Rectal smooth muscle tissue (tissue), 1 donor: Measurements from ENCODE around the gene MOGAT3.

Experiments
- H3K27ac ChIP-seq: one replicate; pipeline ENCODE4 v1.7.0; 2013; ENCODE audit warnings: low read depth, low read length, inconsistent platforms
- H3K27me3 ChIP-seq: one replicate; pipeline ENCODE4 v1.7.0; 2013; ENCODE audit warnings: low read length; ENCODE audit not compliant: control insufficient read depth, insufficient read depth
- H3K36me3 ChIP-seq: one replicate; pipeline ENCODE4 v1.7.0; 2013; ENCODE audit warnings: low read length; ENCODE audit not compliant: control insufficient read depth, insufficient read depth
- H3K4me1 ChIP-seq: one replicate; pipeline ENCODE4 v1.7.0; 2013; ENCODE audit warnings: low read length; ENCODE audit not compliant: control insufficient read depth, insufficient read depth
- H3K4me3 ChIP-seq: one replicate; pipeline ENCODE4 v1.7.0; 2013; ENCODE audit warnings: low read length
- H3K9ac ChIP-seq: one replicate; pipeline ENCODE4 v1.7.0; 2013; ENCODE audit warnings: low read length

Gene MOGAT3

GRCh38 chr7:101172005-101172853 lies 28.6 kb downstream of the MOGAT3 start:
- Histone ChIP-seq H3K4me1 (peaks cover 2% of the 10 kb centered on the region), H3K27ac (no peak overlapping the region), H3K36me3 (no peaks in the 10 kb centered on the region), H3K27me3 (peaks cover 71% of the 10 kb centered on the region), H3K4me3 (peak overlapping the region; percentile 22), H3K9ac (no peak overlapping the region)

- H3K4me1 ChIP-seq = peaks cover 2% of the 10 kb centered on the region
- peaks cover 76% of the 10 kb centered on the region for H3K27me3 ChIP-seq
- H3K27ac ChIP-seq = no peak overlapping the region
- H3K9ac ChIP-seq = no peak overlapping the region
- H3K4me3 ChIP-seq = no peak overlapping the region
- H3K36me3 ChIP-seq = no peaks in the 10 kb centered on the region
Observed at GRCh38 chr7:101171442-101171837, 29.4 kb downstream of the MOGAT3 start.

- Histone ChIP-seq H3K9ac (no peak overlapping the region), H3K4me1 (peaks cover 2% of the 10 kb centered on the region), H3K27ac (no peak overlapping the region), H3K36me3 (no peaks in the 10 kb centered on the region), H3K27me3 (peaks cover 76% of the 10 kb centered on the region), H3K4me3 (no peak overlapping the region)
Observed at GRCh38 chr7:101170617-101171441, 30.0 kb downstream of the MOGAT3 start.

GRCh38 chr7:101169838-101170551 lies 30.8 kb downstream of the MOGAT3 start:
- Histone ChIP-seq H3K36me3 (no peaks in the 10 kb centered on the region), H3K4me3 (no peak overlapping the region), H3K4me1 (peaks cover 5% of the 10 kb centered on the region), H3K9ac (no peak overlapping the region), H3K27ac (no peak overlapping the region), H3K27me3 (peaks cover 75% of the 10 kb centered on the region)

- Histone ChIP-seq H3K9ac (no peak overlapping the region), H3K4me1 (peaks cover 5% of the 10 kb centered on the region), H3K27me3 (peaks cover 81% of the 10 kb centered on the region), H3K27ac (no peak overlapping the region), H3K4me3 (no peak overlapping the region), H3K36me3 (no peaks in the 10 kb centered on the region)
Observed at GRCh38 chr7:101169110-101169837, 31.6 kb downstream of the MOGAT3 start.

- Histone ChIP-seq H3K9ac (no peak overlapping the region), H3K4me1 (peaks cover 5% of the 10 kb centered on the region), H3K36me3 (no peaks in the 10 kb centered on the region), H3K27ac (no peak overlapping the region), H3K4me3 (no peak overlapping the region), H3K27me3 (peaks cover 80% of the 10 kb centered on the region)
Observed at GRCh38 chr7:101168412-101169049, 32.3 kb downstream of the MOGAT3 start.

- Histone ChIP-seq H3K36me3 (no peaks in the 10 kb centered on the region), H3K4me3 (no peak overlapping the region), H3K27me3 (peaks cover 76% of the 10 kb centered on the region), H3K4me1 (peaks cover 2% of the 10 kb centered on the region), H3K9ac (no peak overlapping the region), H3K27ac (no peak overlapping the region)
Observed at GRCh38 chr7:101167645-101168411, 33.0 kb downstream of the MOGAT3 start.

GRCh38 chr7:101166909-101167644 lies 33.8 kb downstream of the MOGAT3 start:
- H3K27ac ChIP-seq = no peak overlapping the region
- no peak overlapping the region for H3K9ac ChIP-seq
- H3K36me3 ChIP-seq = no peaks in the 10 kb centered on the region
- no peak overlapping the region for H3K4me3 ChIP-seq
- H3K27me3 ChIP-seq = peaks cover 71% of the 10 kb centered on the region
- peaks cover 2% of the 10 kb centered on the region for H3K4me1 ChIP-seq

GRCh38 chr7:101166648-101166908 lies 34.3 kb downstream of the MOGAT3 start:
- H3K4me1 ChIP-seq = peaks cover 2% of the 10 kb centered on the region

GRCh38 chr7:101165958-101166647 lies 34.7 kb downstream of the MOGAT3 start:
- H3K27ac ChIP-seq = no peak overlapping the region
- no peaks in the 10 kb centered on the region for H3K36me3 ChIP-seq
- H3K4me3 ChIP-seq = peak overlapping the region; percentile 47
- H3K27me3 ChIP-seq = peaks cover 66% of the 10 kb centered on the region
- H3K9ac ChIP-seq = no peak overlapping the region
- H3K4me1 ChIP-seq = peaks cover 2% of the 10 kb centered on the region

More at GRCh38 chr7:101166648-101166908, 34.3 kb downstream of the MOGAT3 start:
- Histone ChIP-seq H3K36me3 (no peaks in the 10 kb centered on the region), H3K27me3 (peaks cover 70% of the 10 kb centered on the region), H3K4me3 (no peak overlapping the region), H3K9ac (no peak overlapping the region), H3K27ac (no peak overlapping the region)
